Measurements from ENCODE around the gene CST7.

CST7 gene

GRCh38 chr20:24953621-24954133, 4.6 kb downstream of the CST7 start:
- no peaks in the 10 kb centered on the region for H3K79me2 ChIP-seq (ENCODE audit: control insufficient read depth, low read length)
- no peaks in the 10 kb centered on the region for H3K36me3 ChIP-seq (ENCODE audit: control insufficient read depth, low read length)
- TF ChIP-seq CTCF (IDR thresholded peaks at IDR 0.05; ENCODE audit: low read depth, low read length, poor library complexity, severe bottlenecking) = no peak
- no peak for TF ChIP-seq EZH2phosphoT487 (IDR thresholded peaks at IDR 0.05; ENCODE audit: borderline replicate concordance, low read length)
- no peaks in the 10 kb centered on the region for H3K9me3 ChIP-seq (ENCODE audit: control insufficient read depth, insufficient read depth, low read length)
- no peaks in the 10 kb centered on the region for H4K20me1 ChIP-seq (ENCODE audit: control insufficient read depth, insufficient read depth, low read depth, low read length)
- peaks cover 3% of the 10 kb centered on the region for H3F3A ChIP-seq (ENCODE audit: control insufficient read depth, insufficient read depth)
- no peaks in the 10 kb centered on the region for H3K27me3 ChIP-seq (ENCODE audit: control insufficient read depth, low read length)
- H3K27ac ChIP-seq (ENCODE audit: low read depth, low read length) = no peak overlapping the region
- H3K9me2 ChIP-seq (replicated peaks; ENCODE audit: control insufficient read depth, low read length) = no peaks in the 10 kb centered on the region
- H3K4me1 ChIP-seq (ENCODE audit: control insufficient read depth, low read length) = peaks cover 15% of the 10 kb centered on the region
- H3K4me2 ChIP-seq (ENCODE audit: low read length) = no peak overlapping the region
- H3K4me3 ChIP-seq (ENCODE audit: low read length) = no peak overlapping the region

GRCh38 chr20:24954151-24954550, 5.1 kb downstream of the CST7 start:
- no peak overlapping the region for H3K27ac ChIP-seq (ENCODE audit: low read depth, low read length)
- H3F3A ChIP-seq (ENCODE audit: control insufficient read depth, insufficient read depth) = peaks cover 3% of the 10 kb centered on the region
- no peaks in the 10 kb centered on the region for H3K27me3 ChIP-seq (ENCODE audit: control insufficient read depth, low read length)
- no peaks in the 10 kb centered on the region for H4K20me1 ChIP-seq (ENCODE audit: control insufficient read depth, insufficient read depth, low read depth, low read length)
- no peaks in the 10 kb centered on the region for H3K9me3 ChIP-seq (ENCODE audit: control insufficient read depth, insufficient read depth, low read length)
- H3K9me2 ChIP-seq (replicated peaks; ENCODE audit: control insufficient read depth, low read length) = no peaks in the 10 kb centered on the region
- no peaks in the 10 kb centered on the region for H3K36me3 ChIP-seq (ENCODE audit: control insufficient read depth, low read length)
- peaks cover 15% of the 10 kb centered on the region for H3K4me1 ChIP-seq (ENCODE audit: control insufficient read depth, low read length)
- no peaks in the 10 kb centered on the region for H3K79me2 ChIP-seq (ENCODE audit: control insufficient read depth, low read length)
- TF ChIP-seq CTCF (IDR thresholded peaks at IDR 0.05; ENCODE audit: low read depth, low read length, poor library complexity, severe bottlenecking) = no peak
- TF ChIP-seq EZH2phosphoT487 (IDR thresholded peaks at IDR 0.05; ENCODE audit: borderline replicate concordance, low read length) = no peak
- H3K4me2 ChIP-seq (ENCODE audit: low read length) = no peak overlapping the region
- H3K4me3 ChIP-seq (ENCODE audit: low read length) = no peak overlapping the region

- Histone ChIP-seq H3K4me1 (ENCODE audit: control insufficient read depth, low read length) (peaks cover 15% of the 10 kb centered on the region), H3K27ac (ENCODE audit: low read depth, low read length) (no peak overlapping the region), H3K36me3 (ENCODE audit: control insufficient read depth, low read length) (no peaks in the 10 kb centered on the region), H3K9me3 (ENCODE audit: control insufficient read depth, insufficient read depth, low read length) (no peaks in the 10 kb centered on the region), H3F3A (ENCODE audit: control insufficient read depth, insufficient read depth) (peaks cover 3% of the 10 kb centered on the region), H3K79me2 (ENCODE audit: control insufficient read depth, low read length) (no peaks in the 10 kb centered on the region), H3K4me2 (ENCODE audit: low read length) (no peak overlapping the region), H4K20me1 (ENCODE audit: control insufficient read depth, insufficient read depth, low read depth, low read length) (no peaks in the 10 kb centered on the region), H3K27me3 (ENCODE audit: control insufficient read depth, low read length) (no peaks in the 10 kb centered on the region), H3K9me2 (replicated peaks; ENCODE audit: control insufficient read depth, low read length) (no peaks in the 10 kb centered on the region), H3K4me3 (ENCODE audit: low read length) (no peak overlapping the region)
- TF ChIP-seq EZH2phosphoT487 (IDR thresholded peaks at IDR 0.05; ENCODE audit: borderline replicate concordance, low read length) = no peak
- no peak for TF ChIP-seq CTCF (IDR thresholded peaks at IDR 0.05; ENCODE audit: low read depth, low read length, poor library complexity, severe bottlenecking)
Measured at GRCh38 chr20:24954566-24954965, 5.5 kb downstream of the CST7 start.
